OCI-LY7 (cell line): ENCODE measurements around the gene ULK4.

Experiments used
- EZH2phosphoT487 ChIP-seq: fragments of 200-600 bp; sonication (generic); IDR thresholded peaks from 2 replicates; pipeline ENCODE4 v1.6.1; 2018; ENCODE audit warnings: low read depth, borderline replicate concordance, mild to moderate bottlenecking, mixed run types, antibody characterized with exemption, low read length, moderate library complexity, mixed read lengths
- TF ChIP-seq, protein P1 (sequence below): fragments of 200-600 bp; sonication (generic); conservative IDR thresholded peaks from 2 replicates; pipeline ENCODE4 v1.5.1; 2014; ENCODE audit warnings: mild to moderate bottlenecking, antibody characterized with exemption, low read length, moderate library complexity, mixed read lengths

DNA sequence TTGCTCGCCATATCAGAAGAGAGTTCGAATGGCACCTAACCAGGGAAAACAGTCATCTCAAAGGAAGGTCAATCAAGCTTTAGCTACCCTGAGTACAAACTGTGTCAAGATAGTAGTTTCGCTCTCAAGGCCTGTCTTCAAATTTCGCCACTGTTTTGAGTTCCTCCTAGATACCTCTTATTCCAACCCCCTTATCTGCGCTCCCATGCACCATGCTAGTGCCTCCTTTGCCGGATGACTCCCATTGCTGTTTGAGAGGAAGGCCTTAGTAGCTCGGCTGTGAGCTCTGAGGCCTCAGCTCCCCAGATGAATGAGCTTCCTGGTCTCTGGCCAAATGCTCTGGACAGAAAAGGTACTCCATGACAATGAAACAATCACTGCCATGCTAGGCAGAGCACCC is 256.0 kb downstream of the ULK4 start:
- TF ChIP-seq, protein P1, sequence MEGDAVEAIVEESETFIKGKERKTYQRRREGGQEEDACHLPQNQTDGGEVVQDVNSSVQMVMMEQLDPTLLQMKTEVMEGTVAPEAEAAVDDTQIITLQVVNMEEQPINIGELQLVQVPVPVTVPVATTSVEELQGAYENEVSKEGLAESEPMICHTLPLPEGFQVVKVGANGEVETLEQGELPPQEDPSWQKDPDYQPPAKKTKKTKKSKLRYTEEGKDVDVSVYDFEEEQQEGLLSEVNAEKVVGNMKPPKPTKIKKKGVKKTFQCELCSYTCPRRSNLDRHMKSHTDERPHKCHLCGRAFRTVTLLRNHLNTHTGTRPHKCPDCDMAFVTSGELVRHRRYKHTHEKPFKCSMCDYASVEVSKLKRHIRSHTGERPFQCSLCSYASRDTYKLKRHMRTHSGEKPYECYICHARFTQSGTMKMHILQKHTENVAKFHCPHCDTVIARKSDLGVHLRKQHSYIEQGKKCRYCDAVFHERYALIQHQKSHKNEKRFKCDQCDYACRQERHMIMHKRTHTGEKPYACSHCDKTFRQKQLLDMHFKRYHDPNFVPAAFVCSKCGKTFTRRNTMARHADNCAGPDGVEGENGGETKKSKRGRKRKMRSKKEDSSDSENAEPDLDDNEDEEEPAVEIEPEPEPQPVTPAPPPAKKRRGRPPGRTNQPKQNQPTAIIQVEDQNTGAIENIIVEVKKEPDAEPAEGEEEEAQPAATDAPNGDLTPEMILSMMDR = no peak
- TF ChIP-seq EZH2phosphoT487 = no peak
